ENCODE data around the gene SVOPL.
"Not testable (repeated sequence)": the region's sequence is repeated elsewhere in the genome, so short reads cannot be mapped to it uniquely, and the experiment has no call there.

SVOPL gene

DNA sequence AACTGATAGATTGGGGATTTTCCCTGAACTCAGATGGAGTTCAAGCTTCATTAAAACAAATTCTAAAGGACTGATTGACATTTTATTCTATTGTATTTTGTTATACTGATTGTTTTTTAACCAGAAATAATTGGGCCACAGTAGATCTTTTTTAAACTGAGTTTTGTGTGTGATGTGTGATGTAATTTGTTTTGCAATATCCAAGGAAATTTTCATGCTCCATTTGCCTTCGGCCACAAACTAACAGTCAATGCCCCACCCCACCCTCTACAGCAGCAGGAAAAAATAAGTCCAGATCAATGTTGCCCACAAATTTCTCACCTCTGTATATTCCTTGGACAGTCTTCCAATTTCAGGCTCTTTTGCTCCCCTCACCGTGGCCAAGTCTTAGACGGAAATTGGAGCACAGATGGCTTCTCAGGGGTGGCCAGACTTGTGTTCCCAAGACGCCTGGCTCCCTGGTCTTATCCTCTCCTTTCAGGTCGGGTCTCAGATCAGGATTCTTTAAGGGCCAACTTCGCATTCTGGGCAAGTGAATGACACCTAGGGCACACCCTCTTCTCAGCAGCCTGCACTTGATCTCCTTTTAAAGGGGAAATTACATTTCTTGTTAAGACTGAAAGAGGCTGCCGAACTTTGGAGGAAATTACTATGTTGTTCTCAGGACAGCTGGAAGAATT is at the start of gene SVOPL:
SVOPL (minus strand) TSS at position 506 of the 680 bp plus-strand sequence. CDS start 22,317 bp downstream, outside the sequence.
- DNase-seq, result no peak

DNA sequence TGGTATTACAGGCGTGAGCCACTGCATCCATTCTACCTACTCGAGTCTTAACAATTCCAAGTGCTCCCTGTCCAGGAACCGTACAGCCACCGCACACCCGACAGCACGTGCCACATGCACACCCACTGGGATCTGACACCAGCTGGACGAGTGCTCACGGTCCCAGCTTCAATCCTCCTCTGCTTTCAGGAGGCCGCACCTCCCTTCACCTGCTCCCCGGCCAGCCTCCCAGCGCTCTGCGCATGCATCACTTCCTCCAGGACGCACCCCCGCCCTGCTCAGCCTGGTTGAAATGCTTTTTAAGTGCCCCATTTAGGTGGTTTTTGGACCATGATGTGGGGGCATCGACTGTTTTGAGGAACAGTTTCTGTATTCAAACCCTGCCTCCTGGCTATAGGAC is 49.3 kb upstream of the SVOPL start:
- DNase-seq, result no peak

GRCh38 chr7:138749960-138750359 is 48.8 kb upstream of the SVOPL start:
- DNase-seq, result no peak

GRCh38 chr7:138748666-138749065 is 47.5 kb upstream of the SVOPL start:
- DNase-seq, result no peak

- no peak for DNase-seq
These were observed 44.9 kb upstream of the SVOPL start for GRCh38 chr7:138746073-138746472.

- DNase-seq, result no peak
These were observed 44.0 kb upstream of the SVOPL start for GRCh38 chr7:138745189-138745588.

- no peak for DNase-seq
These were observed 40.2 kb upstream of the SVOPL start for GRCh38 chr7:138741453-138741735.

GRCh38 chr7:138739859-138740258 is 38.7 kb upstream of the SVOPL start:
- no peak for DNase-seq

GRCh38 chr7:138738551-138739335 is 37.6 kb upstream of the SVOPL start:
- peak; percentile 78 for DNase-seq

DNA sequence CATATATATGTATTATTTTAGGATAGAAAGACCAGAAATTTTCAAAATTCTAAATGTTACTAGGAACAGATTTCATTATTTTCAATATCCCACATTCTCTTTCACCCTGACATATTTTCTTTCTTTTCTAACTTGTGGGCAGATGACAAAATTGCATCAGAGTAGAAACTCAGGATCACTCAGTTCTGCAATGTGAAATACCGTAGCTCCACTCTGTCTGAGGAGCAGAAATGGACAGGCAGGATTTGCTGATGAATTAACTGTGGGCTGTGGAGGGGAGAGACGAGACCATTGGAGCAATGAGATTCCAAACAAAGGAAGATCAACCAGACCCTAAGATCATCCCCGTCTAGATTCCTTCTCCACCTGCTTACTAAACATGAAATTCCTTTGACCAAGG is 37.0 kb upstream of the SVOPL start:
- no peak for DNase-seq

- DNase-seq, result no peak
These were observed 34.2 kb upstream of the SVOPL start for GRCh38 chr7:138735399-138735798.

DNA sequence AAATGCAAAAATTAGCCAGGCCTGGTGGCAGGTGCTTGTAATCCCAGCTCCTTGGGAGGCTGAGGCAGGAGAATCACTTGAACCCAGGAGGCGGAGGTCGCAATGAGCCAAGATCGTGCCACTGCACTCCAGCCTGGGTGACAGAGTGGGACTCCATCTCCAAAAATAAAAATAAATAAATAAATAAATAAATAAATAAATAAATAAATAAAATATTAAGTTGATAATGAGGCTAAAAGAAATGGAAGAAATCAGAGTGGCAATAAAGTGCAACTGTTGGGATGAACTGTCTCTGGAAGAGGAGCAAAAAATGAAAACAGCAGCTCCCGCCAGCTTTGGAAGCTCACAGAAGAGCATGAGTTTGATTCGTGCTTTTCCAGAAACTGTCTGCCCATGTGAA is 30.6 kb upstream of the SVOPL start:
- not testable (repeated sequence) for DNase-seq

- no peak for DNase-seq
These were observed 28.3 kb upstream of the SVOPL start for GRCh38 chr7:138729444-138729843.

DNA sequence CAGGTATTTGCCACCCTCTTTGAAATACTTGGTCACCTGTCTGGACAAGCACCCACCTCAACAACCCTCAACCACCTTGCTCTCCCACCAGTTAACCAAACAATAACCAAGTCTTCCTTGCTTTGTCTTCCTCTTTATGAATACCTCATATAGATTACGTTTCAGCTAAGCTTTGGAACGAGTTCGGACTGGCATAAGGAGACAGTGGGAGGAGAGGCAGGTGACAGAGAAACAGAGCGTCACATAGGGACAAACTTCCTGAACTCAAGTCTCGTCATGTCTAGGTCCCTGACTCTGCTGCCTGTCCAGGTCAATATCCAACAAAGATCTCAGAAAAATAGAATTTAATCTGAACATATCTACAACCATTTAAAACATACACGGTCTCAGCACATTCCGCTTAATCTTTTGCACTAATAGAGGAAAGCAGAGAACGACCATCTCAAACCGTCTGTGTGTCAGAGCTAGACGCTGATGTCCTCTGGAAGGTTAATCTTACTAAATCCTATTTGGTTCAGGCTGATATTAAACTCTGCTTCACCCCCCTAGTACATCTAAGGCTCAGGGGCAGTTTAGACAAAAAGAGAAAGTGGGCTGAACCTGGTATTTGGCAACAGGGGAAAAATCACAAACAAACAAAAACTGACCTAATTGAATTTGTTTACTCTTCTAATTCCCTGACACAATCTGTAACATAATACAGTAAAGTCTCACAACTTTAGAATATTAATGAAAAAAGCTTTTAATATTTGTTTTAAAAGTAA is 26.4 kb upstream of the SVOPL start:
- no peak for DNase-seq

- DNase-seq, result no peak
These were observed 25.1 kb upstream of the SVOPL start for GRCh38 chr7:138726288-138726687.

GRCh38 chr7:138720286-138720685 is 19.1 kb upstream of the SVOPL start:
- DNase-seq, result no peak

GRCh38 chr7:138716889-138717288 is 15.7 kb upstream of the SVOPL start:
- DNase-seq, result no peak

- no peak for DNase-seq
These were observed 12.0 kb upstream of the SVOPL start for GRCh38 chr7:138713191-138713590.

GRCh38 chr7:138712652-138713051 is 11.5 kb upstream of the SVOPL start:
- DNase-seq, result no peak

GRCh38 chr7:138710536-138711385 is 9.6 kb upstream of the SVOPL start:
- DNase-seq, result no peak

DNA sequence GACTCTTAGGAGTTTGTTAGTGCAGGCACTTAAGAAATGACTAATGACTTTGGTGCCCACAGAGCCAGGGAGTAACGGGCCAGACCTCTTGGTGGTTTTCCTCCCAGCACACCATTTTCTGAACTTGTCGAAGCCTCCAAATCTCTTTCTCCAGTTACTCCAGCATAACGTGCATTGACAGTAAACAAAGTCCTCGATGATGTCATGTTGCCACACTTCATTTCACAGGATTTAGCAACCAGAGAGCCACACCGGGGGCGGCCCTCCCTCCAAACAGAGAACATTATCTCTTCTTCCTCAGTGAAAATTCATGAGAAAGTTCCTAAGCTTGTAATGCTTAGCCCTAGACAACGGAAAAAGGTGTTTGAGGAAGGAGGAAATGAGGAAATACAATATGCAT is 4.0 kb upstream of the SVOPL start:
- no peak for DNase-seq

GRCh38 chr7:138701537-138701923 is 368 bp upstream of the SVOPL start:
- DNase-seq, result no peak

DNA sequence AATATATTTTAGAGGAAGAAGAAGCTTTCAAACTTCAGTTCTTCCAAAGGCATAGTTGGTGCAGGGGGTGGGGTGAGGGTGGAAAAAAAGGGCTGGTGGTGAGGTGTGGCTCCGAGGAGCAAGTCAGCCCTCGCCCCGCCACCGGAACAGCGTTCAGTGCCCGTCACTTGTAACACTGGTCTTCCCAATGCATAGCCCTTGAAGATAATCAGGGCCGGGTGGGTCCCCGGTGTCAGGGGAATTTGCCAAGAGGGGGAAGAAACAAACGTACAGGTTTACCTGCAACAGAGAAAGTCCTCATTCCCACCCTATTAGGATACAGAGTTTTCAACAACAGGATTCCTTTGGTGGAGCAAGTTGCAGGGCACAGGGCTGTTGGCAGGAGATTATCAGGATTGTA is 1.5 kb downstream of the SVOPL start:
- DNase-seq, result no peak

Data from NCI-H146 (cell line).